Large intestine (tissue), 3 donors: ENCODE data around the gene DCTPP1. TPM values are rescaled to one million over a fixed set of nuclear protein-coding genes. Genes with fewer than 3 reads are reported as not detected.
A peak's percentile ranks its signal among the peaks of the same experiment; 100 is the strongest.

ENCODE experiments used
- DNase-seq, 2 donors: peaks; one replicate each; pipeline versions ENCODE4 v3.0.0 to v3.0.0-alpha.2; 2013
- H3K27ac ChIP-seq: one replicate; pipeline ENCODE4 v1.5.1; 2013; ENCODE audit warnings: low read length
- H3K27me3 ChIP-seq: 2 replicates; pipeline ENCODE4 v1.6.1; 2013; ENCODE audit warnings: low read length; ENCODE audit not compliant: control insufficient read depth, insufficient read depth
- H3K36me3 ChIP-seq: 2 replicates; pipeline ENCODE4 v1.6.1; 2013; ENCODE audit warnings: low read length; ENCODE audit not compliant: control insufficient read depth, insufficient read depth
- H3K4me1 ChIP-seq: one replicate; pipeline ENCODE4 v1.6.1; 2013; ENCODE audit warnings: low read length; ENCODE audit not compliant: control insufficient read depth, insufficient read depth
- H3K4me3 ChIP-seq: one replicate; pipeline ENCODE4 v1.5.1; 2013; ENCODE audit warnings: low read length
- H3K9me3 ChIP-seq: one replicate; pipeline ENCODE4 v1.6.1; 2013; ENCODE audit warnings: mild to moderate bottlenecking, low read depth, low read length, moderate library complexity; ENCODE audit not compliant: control insufficient read depth
- WGBS: methylation state at CpG from one replicate; pipeline ENCODE4 v1.1.5; 2013; ENCODE audit warnings: low lambda C conversion rate; ENCODE audit not compliant: insufficient coverage; 5-methylcytosine and 5-hydroxymethylcytosine counted together
- polyA plus RNA-seq: library from polyadenylated mRNA; unstranded; fragments of 120-200 nt; gene quantifications from one replicate; pipeline ENCODE4 v1.2.1, GENCODE V29; 2013

The DCTPP1 gene
- polyA plus RNA-seq, 1 donor, result 41.6 TPM

DNA sequence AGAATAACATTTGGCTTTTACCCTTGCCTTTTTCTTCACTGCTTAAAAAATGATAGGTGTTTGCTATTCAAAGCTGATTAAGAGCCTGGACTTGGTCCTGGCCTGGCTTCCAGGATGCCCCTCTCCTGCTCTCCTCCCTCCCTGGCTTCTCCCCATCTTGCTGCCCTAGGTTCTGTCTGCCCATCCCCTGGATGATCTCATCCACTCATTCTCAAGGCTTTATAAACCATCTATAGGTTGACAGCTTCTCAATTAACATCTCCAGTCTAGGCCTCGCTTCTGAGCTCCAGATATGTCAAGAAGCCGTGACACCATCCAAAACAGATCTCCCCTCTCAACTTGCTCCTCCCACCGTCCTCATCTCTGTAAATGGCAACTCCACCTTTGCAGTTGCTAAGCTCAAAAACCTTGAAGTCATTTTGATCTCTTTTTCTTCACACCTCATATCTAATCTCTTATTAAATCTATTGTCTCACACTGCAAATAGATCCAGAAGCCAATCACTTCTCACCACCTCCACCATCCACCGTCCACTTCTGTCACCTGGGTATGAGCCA lies 13.7 kb downstream of the DCTPP1 start:
- no peak for DNase-seq
- no CpG with 5 or more reads among the region's 4 CpGs for WGBS

DNA sequence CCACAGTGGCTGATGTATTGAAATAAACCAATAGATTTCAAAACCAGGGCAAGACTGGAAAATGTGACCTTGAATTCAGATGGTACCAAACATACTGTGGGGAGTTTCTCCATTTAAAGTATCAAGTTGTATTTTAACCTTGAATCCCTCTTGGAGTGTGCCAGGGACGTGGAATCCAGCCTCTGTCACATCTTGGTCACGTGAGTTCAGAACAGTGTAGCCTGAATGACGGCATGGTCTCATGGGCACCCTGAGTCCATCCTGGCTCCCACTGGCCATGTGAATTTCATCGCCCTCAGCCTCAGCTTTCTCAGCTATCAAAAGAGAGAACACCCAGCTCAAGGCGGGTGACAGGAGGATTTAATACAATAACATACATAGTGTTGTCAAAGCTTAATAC lies 15.7 kb downstream of the DCTPP1 start:
- H3K27ac ChIP-seq, result no peak overlapping the region
- peaks cover 9% of the 10 kb centered on the region for H3K4me1 ChIP-seq
- no peaks in the 10 kb centered on the region for H3K9me3 ChIP-seq
- no CpG with 5 or more reads among the region's 5 CpGs for WGBS
- H3K4me3 ChIP-seq, result no peak overlapping the region
- DNase-seq, result no peak
- peaks cover 18% of the 10 kb centered on the region for H3K36me3 ChIP-seq
- H3K27me3 ChIP-seq, result no peaks in the 10 kb centered on the region

More for the DNA sequence above, 13.7 kb downstream of the DCTPP1 start:
- Histone ChIP-seq H3K4me3 (no peak overlapping the region), H3K27ac (no peak overlapping the region), H3K4me1 (peaks cover 7% of the 10 kb centered on the region), H3K27me3 (no peaks in the 10 kb centered on the region), H3K36me3 (peaks cover 24% of the 10 kb centered on the region), H3K9me3 (no peaks in the 10 kb centered on the region)

DNA sequence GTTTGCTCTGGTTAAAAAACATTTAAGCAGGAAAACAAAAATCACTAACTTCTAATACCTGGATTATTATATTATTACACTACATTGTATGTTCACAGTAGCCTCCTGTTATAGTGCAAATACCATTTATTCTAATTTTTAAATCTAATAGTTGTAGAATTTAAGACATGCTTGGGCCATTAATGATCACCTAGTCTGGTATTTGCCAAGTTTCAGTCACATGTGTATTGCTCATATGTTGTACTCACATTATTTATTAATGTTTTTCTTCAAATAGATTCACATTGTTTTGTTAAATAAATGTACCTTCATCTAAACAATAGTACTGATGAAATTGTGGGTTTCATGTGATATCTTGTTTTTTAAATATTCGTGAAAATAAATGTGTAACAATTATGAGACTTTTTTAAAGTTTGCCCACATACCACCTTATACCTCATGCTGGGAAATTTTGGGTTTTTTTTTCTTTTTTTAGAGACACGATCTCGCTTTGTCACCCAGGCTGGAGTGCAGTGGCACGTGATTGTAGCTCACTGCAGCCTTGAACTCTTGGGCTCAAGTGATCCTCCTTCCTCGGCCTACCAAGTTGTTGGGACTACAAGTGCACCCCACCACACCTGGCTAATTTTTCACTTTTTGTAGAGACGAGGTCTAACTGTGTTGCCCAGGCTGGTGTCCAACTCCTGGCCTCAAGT lies 16.6 kb downstream of the DCTPP1 start:
- peaks cover 8% of the 10 kb centered on the region for H3K4me1 ChIP-seq
- no peak for DNase-seq
- no peaks in the 10 kb centered on the region for H3K27me3 ChIP-seq
- 100% methylated on average over 2 of the region's 6 CpGs for WGBS
- no peak overlapping the region for H3K4me3 ChIP-seq
- H3K9me3 ChIP-seq, result no peaks in the 10 kb centered on the region
- H3K36me3 ChIP-seq, result peaks cover 18% of the 10 kb centered on the region
- no peak overlapping the region for H3K27ac ChIP-seq

DNA sequence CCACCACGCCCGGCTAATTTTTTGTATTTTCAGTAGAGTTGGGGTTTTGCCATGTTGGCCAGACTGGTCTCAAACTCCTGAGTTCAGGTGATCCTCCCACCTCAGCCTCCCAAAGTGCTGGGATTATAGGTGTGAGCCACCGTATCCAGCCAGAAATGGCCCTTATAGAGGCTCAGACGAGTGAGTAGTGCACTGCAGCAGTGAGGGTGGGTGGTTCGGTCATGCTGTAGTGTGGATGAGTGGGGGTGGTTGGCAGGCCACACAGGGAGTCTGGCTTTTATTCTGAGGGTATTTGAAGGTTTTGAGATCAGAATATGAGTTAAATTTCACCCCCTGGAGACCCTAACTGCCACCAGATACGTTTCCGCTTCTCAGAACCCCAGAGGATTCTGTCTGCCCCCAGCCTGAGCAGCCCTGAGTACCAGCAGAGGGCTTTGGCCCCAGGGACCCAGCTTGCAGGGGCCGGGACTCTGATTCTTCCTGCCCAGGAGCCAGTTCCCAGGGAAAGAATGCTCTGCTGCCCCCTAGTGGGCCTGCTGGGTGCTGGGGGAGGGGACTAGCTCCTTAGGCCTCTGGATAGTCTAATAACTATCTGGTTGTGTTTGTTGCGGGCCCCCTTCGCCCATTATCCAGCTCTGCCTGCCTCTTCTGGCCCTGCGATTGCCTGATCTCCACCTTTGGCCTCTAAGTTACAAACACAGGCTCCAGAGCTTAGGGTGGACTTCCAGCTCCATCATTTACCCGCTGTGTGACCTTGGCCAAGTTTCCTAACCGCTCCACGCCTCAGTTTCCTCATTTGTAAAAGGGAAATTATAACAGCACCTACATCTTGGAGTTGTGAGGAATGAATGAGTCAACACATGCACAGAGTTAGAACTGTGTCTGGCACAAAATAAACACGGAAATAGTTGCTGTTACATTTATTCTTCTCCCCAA lies 20.4 kb downstream of the DCTPP1 start:
- Histone ChIP-seq H3K27ac (no peak overlapping the region), H3K36me3 (peaks cover 18% of the 10 kb centered on the region), H3K9me3 (no peaks in the 10 kb centered on the region), H3K4me3 (no peak overlapping the region), H3K4me1 (peaks cover 7% of the 10 kb centered on the region), H3K27me3 (no peaks in the 10 kb centered on the region)
- DNase-seq, result peak; percentile 80 to 85
- 100% methylated on average over 1 of the region's 15 CpGs for WGBS

DNA sequence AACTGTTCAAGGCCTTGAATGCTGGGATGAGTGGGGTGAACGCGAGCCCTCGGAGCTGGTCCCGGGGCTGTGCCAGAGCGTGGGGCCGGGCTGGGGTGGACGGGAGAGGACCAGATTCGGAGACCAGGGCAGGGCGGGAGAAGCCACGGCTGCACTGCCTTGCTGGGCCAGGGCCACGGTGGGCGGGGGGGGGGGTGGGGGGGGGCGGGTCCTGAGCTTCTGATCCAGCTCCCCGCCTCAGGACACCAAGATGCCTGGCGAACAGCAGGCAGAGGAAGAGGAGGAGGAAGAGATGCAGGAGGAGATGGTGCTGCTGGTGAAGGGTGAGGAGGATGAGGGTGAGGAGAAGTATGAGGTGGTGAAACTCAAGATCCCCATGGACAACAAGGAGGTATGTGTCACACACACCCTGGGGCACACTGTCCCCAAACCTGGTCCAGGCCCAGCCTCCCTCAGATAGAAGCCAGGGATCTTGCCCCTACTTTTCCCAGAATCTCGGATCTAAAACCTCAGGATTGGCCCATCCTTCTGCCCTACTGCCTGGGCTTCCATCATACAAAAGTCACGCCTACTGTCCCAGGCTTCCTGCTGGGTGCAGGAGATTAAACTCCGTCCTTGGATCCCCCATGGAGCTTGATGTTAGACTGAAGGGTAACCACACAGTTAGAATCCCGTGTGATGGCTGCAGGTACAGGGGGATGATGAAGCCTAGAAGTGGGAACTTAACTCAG lies 21.9 kb downstream of the DCTPP1 start:
- Histone ChIP-seq H3K9me3 (no peaks in the 10 kb centered on the region), H3K4me1 (peaks cover 7% of the 10 kb centered on the region), H3K27ac (no peak overlapping the region), H3K27me3 (no peaks in the 10 kb centered on the region), H3K4me3 (peak overlapping the region; percentile 86), H3K36me3 (peaks cover 11% of the 10 kb centered on the region)
- DNase-seq, result no peak
- WGBS, result no CpG with 5 or more reads among the region's 19 CpGs

DNA sequence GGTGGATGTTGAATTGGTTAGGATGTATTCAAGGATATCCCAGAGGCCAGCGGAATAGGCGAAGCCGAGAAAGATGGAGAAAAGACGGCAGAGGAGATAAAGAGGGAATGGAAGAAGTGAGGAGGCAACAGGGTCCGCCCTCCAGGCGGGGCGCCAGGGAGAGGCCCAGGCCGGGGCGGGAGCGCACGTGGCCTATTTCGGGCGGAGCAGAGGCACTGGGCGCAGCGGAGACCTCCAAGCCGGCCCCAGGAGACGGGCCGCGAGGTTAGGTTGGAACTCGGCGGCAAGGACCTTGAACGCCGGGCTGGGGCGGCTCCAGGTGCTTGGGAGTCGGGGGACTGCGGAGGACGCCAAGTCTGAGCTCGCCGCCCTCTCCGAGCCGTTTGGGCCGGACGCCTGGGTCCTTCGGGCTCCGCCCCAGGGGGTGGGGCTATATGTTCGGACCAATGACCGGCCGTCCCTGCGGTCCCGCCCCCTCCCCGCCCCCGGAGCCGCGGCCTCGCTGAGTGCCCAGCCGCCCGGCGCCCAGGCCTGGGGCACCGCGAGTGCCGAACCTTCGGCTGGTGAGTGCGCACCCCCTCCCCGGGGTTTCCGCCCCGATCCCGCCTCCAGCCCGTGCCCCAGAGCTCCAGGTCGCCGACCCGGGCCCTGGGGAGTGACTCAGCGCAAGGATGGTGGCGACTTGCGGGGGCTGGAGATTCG lies 22.6 kb downstream of the DCTPP1 start, which contains the start of gene ZNF771:
ZNF771 (plus strand) TSS at position 505 of the 702 bp plus-strand sequence. CDS start 448 bp downstream, outside the sequence.
- H3K27ac ChIP-seq, result peak within 1 kb of the TSS; percentile 82

DNA sequence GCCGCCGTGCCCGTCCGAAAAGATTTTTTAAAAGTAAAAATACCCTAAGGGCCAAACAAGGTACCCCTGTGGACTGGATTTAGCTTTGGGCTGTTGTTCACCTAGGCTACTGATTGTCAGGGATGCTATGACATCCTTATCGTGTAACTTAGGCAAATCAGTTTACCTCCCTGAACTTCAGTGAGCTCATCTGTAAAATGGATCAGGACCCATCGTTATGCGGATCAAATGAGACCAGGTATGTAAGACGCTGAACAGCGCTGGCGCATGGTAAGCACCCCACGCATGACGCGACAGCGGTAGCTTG lies 23.1 kb downstream of the DCTPP1 start:
- peaks cover 7% of the 10 kb centered on the region for H3K4me1 ChIP-seq
- no peaks in the 10 kb centered on the region for H3K27me3 ChIP-seq
- H3K27ac ChIP-seq, result peak overlapping the region; percentile 82
- DNase-seq, result no peak
- peak overlapping the region; percentile 86 for H3K4me3 ChIP-seq
- no CpG with 5 or more reads among the region's 14 CpGs for WGBS
- H3K36me3 ChIP-seq, result peaks cover 6% of the 10 kb centered on the region
- H3K9me3 ChIP-seq, result no peaks in the 10 kb centered on the region

More for the DNA sequence above, 22.6 kb downstream of the DCTPP1 start, which contains the start of gene ZNF771:
- Histone ChIP-seq H3K9me3 (no peaks in the 10 kb centered on the region), H3K4me1 (peaks cover 7% of the 10 kb centered on the region), H3K27me3 (no peaks in the 10 kb centered on the region), H3K36me3 (peaks cover 11% of the 10 kb centered on the region), H3K4me3 (peak within 1 kb of the TSS; percentile 86)
- WGBS, result no CpG with 5 or more reads among the region's 65 CpGs
- peak; percentile 84 to 95 for DNase-seq

DNA sequence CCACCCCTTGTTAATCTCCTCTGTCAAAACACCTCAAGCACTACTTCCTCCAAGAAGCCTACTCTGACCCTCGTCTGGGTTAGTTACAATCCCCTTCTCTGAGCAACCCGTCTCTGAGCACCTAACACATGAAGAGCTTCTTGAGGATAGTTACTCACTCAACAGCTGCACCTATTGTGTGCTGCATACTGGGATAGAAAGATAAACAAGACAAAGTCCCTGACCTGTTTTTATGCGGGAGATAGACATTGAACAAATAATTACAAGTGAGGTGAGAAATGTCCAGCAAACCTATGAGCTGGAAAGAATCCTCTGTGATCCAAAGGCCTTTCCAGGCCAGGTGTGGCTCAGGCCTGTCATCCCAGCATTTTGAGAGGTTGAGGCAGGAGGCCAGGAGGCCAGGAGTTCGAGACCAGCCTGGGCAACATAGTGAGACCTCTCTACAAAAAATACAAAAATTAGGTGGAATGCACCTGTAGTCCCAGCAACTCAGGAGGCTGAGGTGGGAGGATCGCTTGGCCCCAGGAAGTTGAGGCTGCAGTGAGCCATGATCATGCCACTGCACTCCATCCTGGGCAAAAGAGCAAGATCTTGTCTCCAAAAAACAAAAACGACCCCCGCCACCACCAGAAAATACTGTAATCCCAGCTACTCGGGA lies 27.9 kb downstream of the DCTPP1 start:
- Histone ChIP-seq H3K27ac (no peak overlapping the region), H3K27me3 (no peaks in the 10 kb centered on the region), H3K4me3 (no peak overlapping the region), H3K9me3 (peaks cover 7% of the 10 kb centered on the region), H3K4me1 (peaks cover 12% of the 10 kb centered on the region), H3K36me3 (peaks cover 16% of the 10 kb centered on the region)
- WGBS, result no CpG with 5 or more reads among the region's 8 CpGs
- DNase-seq, result peak in 1 of 2 donors; percentile 66

DNA sequence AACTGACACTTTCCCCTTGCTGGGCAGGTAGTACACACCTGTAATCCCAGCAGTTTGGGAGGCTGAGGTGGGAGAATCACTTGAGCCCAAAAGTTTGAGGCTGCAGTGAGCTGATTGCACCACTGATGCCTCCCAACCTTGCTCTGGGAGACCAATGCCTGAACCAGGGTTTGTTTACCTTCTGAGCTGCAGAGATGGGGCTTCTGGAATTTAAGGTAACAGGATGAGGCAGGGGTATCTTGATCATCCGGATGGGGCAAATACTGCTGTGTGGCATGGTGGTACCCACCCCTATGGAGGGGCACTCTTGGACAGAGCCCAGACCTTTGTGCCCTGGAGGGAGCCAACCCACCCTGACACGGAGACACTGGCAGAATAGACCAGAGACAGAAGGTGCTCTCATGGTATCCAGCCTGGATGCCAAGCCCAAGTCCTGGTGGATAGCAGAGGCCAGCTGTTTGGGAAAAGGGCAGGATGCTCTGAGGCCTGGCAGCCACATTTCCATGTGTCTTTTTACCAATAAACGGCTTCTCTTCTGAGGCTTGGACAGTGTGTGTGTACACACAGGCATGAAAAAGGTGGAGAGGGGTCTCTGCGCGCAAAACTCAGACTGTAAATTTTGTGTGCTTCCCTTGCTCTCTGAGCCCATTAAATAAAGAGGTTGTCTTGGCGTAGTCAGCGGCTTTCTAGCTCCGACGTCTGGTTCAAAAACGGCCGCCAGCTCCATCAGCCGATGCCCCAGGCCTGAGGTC lies 30.2 kb downstream of the DCTPP1 start:
- Histone ChIP-seq H3K36me3 (peaks cover 16% of the 10 kb centered on the region), H3K27me3 (no peaks in the 10 kb centered on the region), H3K9me3 (peaks cover 7% of the 10 kb centered on the region), H3K4me1 (peaks cover 21% of the 10 kb centered on the region), H3K4me3 (peak overlapping the region; percentile 81), H3K27ac (peak overlapping the region; percentile 87)
- WGBS, result no CpG with 5 or more reads among the region's 12 CpGs
- peak in 1 of 2 donors; percentile 1 for DNase-seq
